ENCODE measurements around the gene SSPN.
"Not testable (repeated sequence)": the region's sequence is repeated elsewhere in the genome, so short reads cannot be mapped to it uniquely, and the experiment has no call there.

Gene SSPN

DNA sequence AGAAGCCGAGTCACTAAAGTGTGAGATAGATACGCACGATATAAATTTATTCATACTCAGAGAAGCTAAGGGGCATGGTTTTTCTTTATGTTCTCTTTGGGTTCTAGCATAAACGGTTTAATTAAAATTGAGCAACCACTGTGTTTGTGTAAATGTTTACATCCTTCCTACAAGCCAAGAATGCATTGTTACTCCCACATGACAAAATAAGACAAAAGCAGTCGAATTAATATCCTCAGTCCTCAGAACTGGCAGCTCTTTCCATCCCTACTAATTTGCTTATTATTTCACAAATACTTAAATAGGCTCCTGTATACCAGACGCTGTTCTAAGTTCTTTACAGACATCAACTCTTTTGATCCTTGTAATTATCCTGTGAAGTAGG is 32.0 kb downstream of the SSPN start:
- TF ChIP-seq CTCF (conservative IDR thresholded peaks at IDR 0.05; ENCODE audit: low read length) = no peak
- H3K4me3 ChIP-seq (ENCODE audit: low read length) = no peak overlapping the region
- no peak for DNase-seq (ENCODE audit: low read depth)

GRCh38 chr12:26229910-26230309 is 34.5 kb downstream of the SSPN start:
- TF ChIP-seq CTCF (conservative IDR thresholded peaks at IDR 0.05; ENCODE audit: low read length) = no peak
- H3K4me3 ChIP-seq (ENCODE audit: low read length) = no peak overlapping the region
- DNase-seq (ENCODE audit: low read depth) = no peak

DNA sequence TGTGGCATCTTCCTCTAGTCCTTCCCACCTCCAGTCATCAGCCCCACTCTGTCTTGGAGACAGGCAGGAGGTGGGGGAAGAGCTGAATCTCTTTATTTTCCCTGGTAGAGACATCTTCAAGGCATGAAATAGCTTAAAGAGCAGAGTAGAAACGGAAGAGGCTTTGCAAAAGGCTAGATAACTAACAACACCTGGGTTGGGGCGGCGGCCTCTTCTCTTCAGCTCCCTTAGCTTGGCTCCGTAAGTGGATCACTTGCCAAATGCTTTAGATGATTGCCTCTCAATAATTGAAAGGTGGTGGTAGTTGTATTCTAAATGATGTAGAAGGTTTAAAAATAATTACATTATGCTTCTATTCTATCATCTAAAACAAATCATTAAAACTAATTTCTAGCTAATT is 36.1 kb downstream of the SSPN start:
- no peak for TF ChIP-seq CTCF (conservative IDR thresholded peaks at IDR 0.05; ENCODE audit: low read length)
- H3K4me3 ChIP-seq (ENCODE audit: low read length) = no peak overlapping the region
- DNase-seq (ENCODE audit: low read depth) = no peak

DNA sequence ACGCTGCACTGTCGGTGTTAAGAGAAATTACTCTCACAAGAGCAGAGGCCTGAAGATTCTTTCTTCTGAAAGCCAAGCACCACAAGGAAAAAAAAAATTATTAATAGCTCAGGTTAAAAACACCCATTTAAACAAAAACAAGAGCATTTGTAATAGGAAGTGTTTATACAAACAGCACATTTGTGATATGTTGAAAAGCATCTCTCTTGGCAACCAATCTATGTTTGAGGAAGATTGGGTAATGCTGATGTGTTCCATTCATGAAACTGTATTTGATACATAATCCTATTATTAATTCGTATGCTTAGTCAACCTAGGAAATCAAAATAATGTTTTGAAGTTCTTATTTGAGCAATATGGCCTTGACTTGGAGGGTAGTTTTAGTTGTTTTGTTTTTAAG is 36.5 kb downstream of the SSPN start:
- no peak for TF ChIP-seq CTCF (conservative IDR thresholded peaks at IDR 0.05; ENCODE audit: low read length)
- no peak overlapping the region for H3K4me3 ChIP-seq (ENCODE audit: low read length)
- DNase-seq (ENCODE audit: low read depth) = no peak

DNA sequence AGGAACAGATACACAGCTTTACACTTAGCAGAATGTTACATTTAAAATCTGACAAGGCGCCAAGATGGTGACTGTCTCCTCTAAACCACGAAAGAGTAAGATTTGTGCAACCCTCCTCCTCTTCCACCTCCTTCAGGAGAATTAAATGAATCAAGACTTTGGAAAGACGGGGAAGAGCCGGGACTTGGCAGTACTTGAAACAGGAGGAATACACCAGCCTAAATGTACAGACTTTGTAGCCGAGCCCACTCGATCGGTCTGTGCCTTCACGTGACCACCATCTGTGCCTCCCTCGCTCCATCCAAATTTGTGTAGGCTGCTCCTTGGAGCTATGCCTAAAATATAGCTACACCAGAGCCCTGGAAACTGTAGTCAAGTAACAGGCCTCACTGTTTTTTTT is 38.3 kb downstream of the SSPN start:
- no peak for TF ChIP-seq CTCF (conservative IDR thresholded peaks at IDR 0.05; ENCODE audit: low read length)
- H3K4me3 ChIP-seq (ENCODE audit: low read length) = no peak overlapping the region
- peak; percentile 66 for DNase-seq (ENCODE audit: low read depth)

DNA sequence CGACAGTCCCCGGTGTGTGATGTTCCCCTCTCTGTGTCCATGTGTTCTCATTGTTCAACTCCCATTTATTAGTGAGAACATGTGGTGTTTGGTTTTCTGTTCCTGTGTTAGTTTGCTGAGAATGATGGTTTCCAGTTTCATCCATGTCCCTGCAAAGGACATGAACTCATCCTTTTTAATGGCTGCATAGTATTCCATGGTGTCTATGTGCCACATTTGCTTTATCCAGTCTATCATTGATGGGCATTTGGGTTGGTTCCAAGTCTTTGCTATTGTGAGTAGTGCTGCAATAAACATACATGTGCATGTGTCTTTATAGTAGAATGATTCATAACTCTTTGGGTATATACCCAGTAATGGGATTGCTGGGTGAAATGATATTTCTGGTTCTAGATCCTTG is 40.1 kb downstream of the SSPN start:
- DNase-seq (ENCODE audit: low read depth); H3K4me3 ChIP-seq (ENCODE audit: low read length): not testable (repeated sequence)

DNA sequence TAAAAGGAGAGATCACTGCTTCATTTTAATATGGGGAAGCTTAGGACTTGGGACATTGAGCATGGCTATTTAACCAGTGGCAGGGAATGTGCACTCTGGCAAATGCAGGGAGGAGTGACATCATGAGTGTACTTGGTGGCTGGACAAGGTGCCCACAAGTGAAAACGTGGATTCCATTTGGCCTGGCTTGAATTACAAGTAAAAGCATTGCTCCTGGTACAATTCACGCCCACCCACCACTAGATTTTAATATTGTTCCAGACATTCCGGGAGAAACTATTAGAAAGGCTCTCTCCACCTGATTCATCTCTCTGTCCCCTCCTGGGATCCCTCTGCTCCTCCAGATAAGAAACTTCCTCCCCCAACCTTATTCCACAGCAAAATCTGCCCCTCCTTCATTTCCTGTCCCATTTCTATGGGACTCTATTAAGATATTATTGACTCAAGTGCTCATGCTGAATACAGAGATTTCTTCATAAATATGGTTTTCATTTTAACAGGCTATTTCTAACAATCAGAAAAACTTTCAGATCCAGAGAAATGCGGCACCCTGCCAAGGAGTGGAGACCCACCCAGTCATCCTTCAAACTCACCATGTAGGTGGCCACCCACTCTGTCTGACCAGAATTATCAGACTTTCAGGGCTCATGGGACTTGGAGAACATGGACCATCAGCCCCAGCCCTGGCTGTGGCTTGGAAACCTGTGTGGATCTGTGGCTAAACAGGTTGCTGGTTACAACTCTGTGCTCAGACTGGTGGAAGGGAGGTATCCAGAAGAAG is 43.2 kb downstream of the SSPN start:
- TF ChIP-seq CTCF (conservative IDR thresholded peaks at IDR 0.05; ENCODE audit: low read length) = no peak
- peak; percentile 32 for DNase-seq (ENCODE audit: low read depth)
- H3K4me3 ChIP-seq (ENCODE audit: low read length) = no peak overlapping the region
